GM18505 (cell line): ENCODE measurements around the gene SMYD3.

ENCODE experiments used
- ATAC-seq: cut with Tn5 transposase; IDR thresholded peaks from one replicate; pipeline ENCODE4 v1.9.1; 2021; ENCODE audit not compliant: unreplicated experiment
- POLR2A ChIP-seq: IDR thresholded peaks from 4 replicates; pipeline ENCODE4 v1.6.1; 2011; ENCODE audit warnings: borderline replicate concordance; ENCODE audit not compliant: insufficient read depth, insufficient read length; ENCODE audit errors: extremely low read depth

SMYD3 gene

GRCh38 chr1:245915841-245916240, 591.2 kb downstream of the SMYD3 start:
- no peak for ATAC-seq
- TF ChIP-seq POLR2A, result no peak

- no peak for ATAC-seq
- TF ChIP-seq POLR2A, result no peak
Observed at GRCh38 chr1:245915406-245915805, 591.7 kb downstream of the SMYD3 start.

- ATAC-seq, result no peak
- TF ChIP-seq POLR2A, result no peak
Observed at GRCh38 chr1:245908543-245908942, 598.5 kb downstream of the SMYD3 start.

GRCh38 chr1:245906207-245906606, 600.9 kb downstream of the SMYD3 start:
- ATAC-seq, result no peak

GRCh38 chr1:245903851-245904250, 603.2 kb downstream of the SMYD3 start:
- TF ChIP-seq POLR2A, result no peak
- no peak for ATAC-seq

More at GRCh38 chr1:245906207-245906606, 600.9 kb downstream of the SMYD3 start:
- no peak for TF ChIP-seq POLR2A

GRCh38 chr1:245901565-245901964, 605.5 kb downstream of the SMYD3 start:
- TF ChIP-seq POLR2A, result no peak
- no peak for ATAC-seq

GRCh38 chr1:245901037-245901436, 606.0 kb downstream of the SMYD3 start:
- no peak for ATAC-seq

GRCh38 chr1:245898581-245898980, 608.5 kb downstream of the SMYD3 start:
- no peak for ATAC-seq
- TF ChIP-seq POLR2A, result no peak

More at GRCh38 chr1:245901037-245901436, 606.0 kb downstream of the SMYD3 start:
- TF ChIP-seq POLR2A, result no peak

- TF ChIP-seq POLR2A, result no peak
- no peak for ATAC-seq
Observed at GRCh38 chr1:245896258-245896657, 610.8 kb downstream of the SMYD3 start.

- TF ChIP-seq POLR2A, result no peak
- no peak for ATAC-seq
Observed at GRCh38 chr1:245895455-245895959, 611.6 kb downstream of the SMYD3 start.

- no peak for TF ChIP-seq POLR2A
- no peak for ATAC-seq
Observed at GRCh38 chr1:245894843-245895242, 612.2 kb downstream of the SMYD3 start.

GRCh38 chr1:245893025-245893424, 614.1 kb downstream of the SMYD3 start:
- TF ChIP-seq POLR2A, result no peak
- no peak for ATAC-seq

GRCh38 chr1:245888809-245889208, 618.3 kb downstream of the SMYD3 start:
- TF ChIP-seq POLR2A, result no peak
- no peak for ATAC-seq

GRCh38 chr1:245887829-245888228, 619.2 kb downstream of the SMYD3 start:
- TF ChIP-seq POLR2A, result no peak
- ATAC-seq, result no peak
